HTR-8/SVneo (cell line): ENCODE results near the gene PCNX2.

Experiments
- DNase-seq: peaks from one replicate; pipeline ENCODE4 v3.0.0; 2011; ENCODE audit warnings: low spot score, mixed read lengths; ENCODE audit not compliant: insufficient read length
- FAIRE-seq: peaks from 2 replicates; lab custom pipeline; 2011; peaks lifted over from hg19 to GRCh38; lab: Jason Lieb, UNC

The PCNX2 gene

DNA sequence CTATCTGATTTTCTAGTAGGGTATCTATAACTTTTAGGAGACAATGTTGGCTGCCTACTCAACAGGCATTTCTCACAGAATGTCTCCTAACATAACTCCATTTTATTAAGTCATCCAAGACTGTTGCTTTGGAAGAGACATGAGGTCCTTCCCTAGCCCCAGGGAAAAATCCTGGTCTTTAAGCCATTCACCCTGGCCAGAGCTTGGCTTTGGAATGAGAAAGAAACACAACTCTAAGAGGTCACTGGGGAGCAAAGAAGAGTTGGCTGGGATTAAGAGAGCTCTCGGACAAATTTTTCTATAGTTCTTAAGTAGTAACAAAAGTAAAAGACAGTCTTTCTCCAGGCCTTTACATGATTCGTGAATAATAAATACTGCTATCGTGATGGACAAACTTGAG, 57.9 kb downstream of the PCNX2 start:
- FAIRE-seq (no peak), DNase-seq (no peak)

DNA sequence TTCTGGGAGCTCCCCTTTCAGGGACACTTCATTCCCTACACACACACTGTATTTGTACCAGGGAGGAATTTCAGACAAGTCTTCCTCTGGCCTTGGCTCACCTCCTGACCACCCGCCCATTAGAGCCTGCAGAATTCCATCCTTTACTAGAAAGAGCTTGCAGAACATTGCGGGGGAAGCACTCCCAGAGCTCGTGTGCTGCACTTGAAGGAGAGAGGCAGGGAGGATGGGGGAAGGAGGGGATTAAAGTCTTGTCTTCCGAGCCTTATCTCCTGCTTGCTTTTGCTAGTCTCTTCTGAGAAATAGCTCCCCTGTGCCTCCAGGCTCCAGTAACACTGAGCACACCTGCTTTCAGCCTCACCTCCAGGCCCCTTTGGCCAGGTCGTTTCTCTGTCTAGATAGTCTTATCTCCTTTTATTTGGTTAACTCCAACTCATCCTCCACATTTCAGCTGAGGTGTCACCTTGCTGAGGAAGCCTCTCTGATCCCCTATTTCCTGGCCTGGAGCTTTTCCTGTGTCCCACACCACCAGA, 62.0 kb downstream of the PCNX2 start:
- no peak for FAIRE-seq
- DNase-seq, result no peak

DNA sequence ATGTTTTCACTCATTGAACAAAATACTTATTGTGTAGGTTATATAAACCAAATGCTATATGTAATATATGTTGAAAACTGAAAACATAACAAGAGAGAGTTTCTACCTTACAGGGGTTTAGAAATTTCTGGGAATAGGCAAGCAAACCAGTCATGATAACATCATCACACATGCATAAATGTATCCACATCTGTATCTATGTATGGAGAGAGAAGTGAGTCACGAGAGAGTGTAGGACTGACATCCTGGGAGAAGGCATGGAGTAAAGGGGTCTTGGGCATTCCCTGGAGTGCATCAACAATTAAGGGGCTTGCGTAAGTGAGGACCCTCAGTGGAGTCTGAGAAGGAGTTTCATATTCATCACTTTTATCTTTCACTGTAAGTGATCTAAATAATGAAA, 65.5 kb downstream of the PCNX2 start:
- no peak for DNase-seq
- FAIRE-seq, result no peak

DNA sequence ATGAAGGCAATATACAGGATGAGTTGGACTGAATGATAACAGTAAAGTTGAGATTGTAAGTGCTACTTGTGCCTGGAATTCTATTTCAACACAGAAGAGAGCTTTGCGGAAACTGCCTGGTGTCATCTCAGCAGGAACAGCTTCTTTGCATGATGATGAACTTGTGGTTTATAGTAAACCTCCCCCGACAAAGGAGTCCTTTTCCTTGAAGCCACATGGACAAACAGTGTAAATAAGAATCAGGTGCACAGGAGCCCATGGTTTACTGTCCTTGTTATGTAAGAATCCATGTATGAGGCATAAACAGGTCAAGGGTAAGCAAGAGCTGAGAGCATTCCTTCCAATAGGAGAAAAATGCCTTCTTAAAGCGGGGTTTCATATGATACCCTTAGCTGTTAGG, 66.2 kb downstream of the PCNX2 start:
- FAIRE-seq (no peak), DNase-seq (no peak)

DNA sequence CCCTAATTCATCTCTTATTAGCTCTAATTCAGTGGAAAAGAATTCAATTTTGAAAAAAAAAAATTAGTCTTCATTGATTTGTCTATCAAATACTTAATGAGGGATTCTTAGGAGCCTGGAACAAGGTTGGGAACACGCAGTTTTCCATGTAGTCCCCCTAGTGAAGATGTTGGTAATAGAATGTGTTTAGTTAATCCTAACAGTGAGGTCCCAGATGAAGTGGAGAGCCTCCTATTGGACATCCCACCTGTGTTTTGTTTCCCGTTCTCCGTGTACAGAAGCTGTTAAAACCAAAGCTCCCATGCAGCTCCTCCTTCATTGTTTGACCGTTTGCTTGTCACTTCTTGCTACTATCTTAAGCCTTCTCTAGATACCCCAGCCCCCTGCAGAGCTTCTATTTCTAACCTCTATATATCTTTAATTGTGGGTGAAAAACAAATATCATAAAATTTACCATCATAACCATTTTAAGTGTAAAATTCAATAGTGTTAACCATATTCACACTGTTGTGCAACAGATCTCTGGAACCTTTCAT, 67.5 kb downstream of the PCNX2 start:
- FAIRE-seq (no peak), DNase-seq (no peak)

DNA sequence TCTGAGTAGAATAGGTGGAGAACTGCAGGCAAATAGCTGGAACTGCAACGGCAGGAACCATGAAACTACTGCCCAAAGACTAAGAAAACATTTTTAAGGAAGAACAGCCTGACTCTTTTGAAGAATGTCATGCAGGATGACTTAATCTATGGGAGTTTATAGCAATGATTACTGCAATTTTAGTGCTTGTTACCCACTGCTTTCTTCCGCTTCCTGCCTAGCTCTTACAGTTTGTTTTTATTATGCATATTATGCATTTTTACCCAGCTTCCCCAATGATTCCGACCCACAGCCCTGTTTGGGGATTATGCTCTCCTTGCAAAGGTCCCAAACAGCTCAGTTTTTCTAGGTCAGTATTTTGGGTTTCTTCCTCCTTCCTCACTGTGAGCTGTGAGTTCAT, 71.2 kb downstream of the PCNX2 start:
- DNase-seq (no peak), FAIRE-seq (no peak)

DNA sequence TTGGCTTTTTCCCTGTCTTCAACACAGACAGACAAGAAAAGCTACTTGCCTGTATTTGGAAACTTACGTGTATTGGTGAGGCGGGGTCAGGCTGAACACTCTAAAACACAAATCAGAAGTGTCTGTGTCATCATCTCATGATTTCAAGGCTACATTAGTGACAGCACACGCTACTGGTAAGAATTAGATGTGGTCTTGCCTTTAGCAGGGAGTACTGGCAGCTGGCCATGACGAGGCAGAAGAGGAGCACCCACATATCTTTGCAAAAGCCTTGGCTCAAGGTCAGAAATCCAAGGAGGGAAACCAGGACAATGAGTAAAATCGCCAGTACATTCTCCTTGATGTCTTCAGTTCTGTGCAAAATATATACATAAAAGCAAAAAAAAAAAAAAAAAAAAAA, 77.7 kb downstream of the PCNX2 start:
- FAIRE-seq (no peak), DNase-seq (no peak)

DNA sequence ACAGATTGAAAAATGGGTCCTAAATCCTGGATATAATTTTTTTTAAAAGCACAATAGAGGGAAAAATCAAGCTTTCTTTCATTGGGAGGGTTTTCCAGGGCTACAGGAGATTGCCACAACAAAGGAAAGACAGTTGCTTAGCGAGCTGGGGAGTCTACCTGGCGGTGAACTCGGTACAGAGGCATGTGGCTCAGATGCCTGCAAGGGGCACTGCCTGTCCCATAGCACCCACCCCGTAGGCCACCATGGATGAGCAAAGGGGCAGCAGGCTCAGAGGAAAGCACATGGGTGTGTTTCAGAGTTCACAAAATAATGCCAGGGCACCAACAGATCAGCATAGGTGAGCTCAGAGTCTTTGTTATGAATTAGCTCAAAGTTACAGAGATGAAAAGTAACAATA, 79.5 kb downstream of the PCNX2 start:
- FAIRE-seq, result no peak
- no peak for DNase-seq

DNA sequence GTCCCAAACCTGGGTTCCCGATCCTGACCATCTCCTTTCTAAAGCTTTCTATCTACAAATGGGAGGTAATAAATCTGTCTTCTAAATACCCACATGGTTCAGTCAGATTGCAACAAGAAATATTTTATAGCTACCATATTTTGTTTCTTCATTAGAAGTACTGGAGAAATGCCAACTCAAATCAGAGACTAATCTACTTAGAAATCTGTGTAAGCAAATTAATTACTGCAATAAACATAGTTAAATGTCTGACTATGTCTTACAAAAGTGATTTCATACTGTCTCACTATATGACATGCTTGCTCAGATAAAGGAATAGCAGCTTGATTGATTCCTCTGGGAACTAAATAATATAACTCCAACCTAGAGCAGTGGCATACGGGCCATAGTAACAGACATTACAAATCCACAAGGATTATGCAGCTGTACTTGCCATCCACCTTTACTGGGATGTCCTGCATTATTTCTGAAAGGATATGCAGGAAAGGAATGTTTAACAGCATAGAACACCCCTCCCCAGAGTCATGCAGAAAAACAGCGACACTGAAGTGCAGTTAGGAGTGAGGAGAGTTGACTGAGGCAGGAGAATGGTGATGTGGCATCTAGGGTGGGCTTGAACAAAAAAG, 80.3 kb downstream of the PCNX2 start:
- FAIRE-seq (no peak), DNase-seq (no peak)

DNA sequence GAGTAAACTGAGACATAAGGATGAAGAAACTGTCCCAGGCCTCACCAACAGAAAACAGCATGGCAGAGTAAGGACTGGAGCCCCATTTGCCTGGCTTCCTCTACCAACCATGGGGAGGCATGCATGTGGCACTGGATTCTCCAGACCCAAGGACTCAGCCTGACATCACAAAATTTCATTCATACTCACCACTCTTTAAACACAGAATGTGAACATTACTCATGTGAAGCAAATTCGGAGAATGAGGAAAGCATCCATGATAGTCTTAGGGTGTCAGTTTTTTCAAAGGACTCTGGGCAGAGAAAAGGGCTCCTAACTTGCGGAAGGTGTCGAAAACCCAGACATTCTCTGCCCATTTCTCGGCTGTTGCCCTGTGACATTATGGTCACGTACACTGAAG, 83.9 kb downstream of the PCNX2 start:
- no peak for FAIRE-seq
- DNase-seq, result no peak

DNA sequence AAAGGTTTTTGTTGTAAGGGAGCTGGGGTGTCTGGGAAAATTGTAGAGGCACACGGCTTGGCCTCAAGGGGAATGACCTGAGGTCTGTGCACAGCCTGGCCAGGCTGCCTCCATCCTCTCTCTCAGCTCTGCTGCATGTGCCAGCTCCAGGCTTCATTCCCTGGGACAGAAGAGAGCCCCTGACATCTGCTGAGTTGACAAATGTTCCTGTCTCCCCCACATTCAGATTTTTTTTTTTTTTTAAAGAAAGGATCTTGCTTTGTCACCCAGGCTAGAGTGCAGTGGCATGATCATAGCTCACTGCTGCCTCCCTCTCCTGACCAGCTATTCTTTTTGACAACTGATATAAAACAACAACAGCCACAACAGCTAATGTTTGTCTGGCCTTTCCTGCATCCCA, 84.4 kb downstream of the PCNX2 start:
- DNase-seq (no peak), FAIRE-seq (no peak)

DNA sequence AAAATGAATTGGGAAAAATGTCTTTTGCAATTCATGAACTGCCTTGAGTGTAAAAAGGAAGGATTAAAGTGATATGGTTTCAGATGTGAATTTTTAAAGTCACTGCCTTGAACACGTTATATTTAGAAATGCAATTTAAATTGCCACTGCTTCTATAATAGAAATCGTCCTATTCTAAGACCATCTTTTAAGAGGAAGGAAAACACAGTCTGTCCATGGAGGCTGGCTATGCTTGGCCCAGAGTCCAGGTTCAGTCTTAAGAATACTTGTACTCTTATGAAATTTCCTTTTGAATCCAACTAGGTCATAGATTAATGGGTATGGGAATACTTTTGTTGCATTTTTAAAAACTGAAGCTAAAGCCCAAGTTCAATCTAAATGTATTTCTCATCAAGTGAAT, 86.0 kb downstream of the PCNX2 start:
- FAIRE-seq (no peak), DNase-seq (no peak)

DNA sequence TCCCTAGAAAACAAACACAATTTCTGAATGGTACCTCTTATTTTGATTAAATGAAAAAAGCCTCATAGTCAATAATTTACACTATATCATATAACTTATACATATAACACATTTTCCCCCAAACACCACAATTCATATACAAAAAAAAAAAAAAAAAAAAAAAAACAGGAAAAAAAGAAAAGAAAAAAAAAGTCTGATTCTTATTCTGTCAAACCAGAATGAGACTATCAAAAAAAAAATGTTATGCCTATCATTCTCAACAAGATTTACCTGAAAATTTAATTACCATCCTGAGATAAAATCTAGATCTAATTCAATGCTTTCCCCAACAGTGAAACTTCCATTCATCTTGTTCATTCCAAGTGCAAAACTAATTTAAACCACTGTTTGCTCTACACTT, 86.8 kb downstream of the PCNX2 start:
- DNase-seq, result no peak
- FAIRE-seq, result no peak

DNA sequence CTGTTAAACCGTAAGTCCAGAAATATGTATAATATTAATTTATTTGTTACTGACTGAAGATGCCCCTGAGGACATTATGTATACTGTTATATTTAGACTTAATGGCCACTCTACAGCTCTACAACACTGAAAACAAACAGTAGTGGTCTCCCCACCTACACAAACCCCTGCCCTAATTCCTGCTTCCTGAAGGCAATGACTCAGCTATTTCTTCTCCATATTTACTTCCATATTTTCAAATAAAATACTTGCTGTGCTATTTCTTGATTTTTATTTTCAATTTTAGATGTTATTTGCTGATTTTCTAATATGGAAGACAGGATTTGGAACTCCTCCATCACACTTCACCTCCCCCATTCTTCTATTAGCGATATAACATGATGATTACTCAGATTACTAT, 97.6 kb downstream of the PCNX2 start:
- DNase-seq (no peak), FAIRE-seq (no peak)

DNA sequence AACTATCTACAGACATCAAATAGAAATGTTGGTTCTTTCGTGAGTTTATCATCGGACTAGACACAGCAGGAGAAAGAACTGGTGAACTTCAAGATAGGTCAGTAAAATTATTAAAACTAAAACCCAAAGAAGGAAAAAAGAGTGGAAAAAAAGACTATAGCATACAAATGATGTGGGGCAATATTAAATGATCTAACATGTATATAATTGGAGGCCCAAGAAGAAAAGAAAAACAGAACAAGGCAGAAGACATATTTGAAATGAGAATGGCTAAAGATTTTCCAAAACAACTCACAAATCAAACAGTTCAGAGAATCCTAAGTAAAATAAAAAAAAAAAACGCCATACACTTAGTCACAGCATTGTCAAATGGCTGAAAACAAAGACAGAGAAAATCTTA, 101.8 kb downstream of the PCNX2 start:
- DNase-seq, result no peak
- no peak for FAIRE-seq

DNA sequence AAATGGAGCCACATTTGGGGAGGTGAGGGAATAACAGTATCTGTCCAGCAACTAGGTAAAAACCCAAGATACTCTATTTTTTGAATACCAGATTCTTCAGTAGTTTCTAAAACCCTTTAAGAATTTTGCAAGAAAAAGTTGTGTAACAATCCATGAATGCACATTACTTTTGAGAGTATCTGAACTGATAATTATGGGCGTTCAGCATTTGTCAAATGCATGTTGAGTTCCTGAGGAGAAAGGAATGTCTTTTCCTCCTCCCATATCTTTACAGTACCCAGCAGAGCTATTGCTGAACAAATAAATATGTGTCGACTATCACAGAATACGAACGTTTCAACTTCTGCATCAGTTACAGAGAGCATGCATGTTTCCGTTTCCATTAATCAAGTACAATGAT, 104.5 kb downstream of the PCNX2 start:
- DNase-seq, result no peak
- FAIRE-seq, result no peak

DNA sequence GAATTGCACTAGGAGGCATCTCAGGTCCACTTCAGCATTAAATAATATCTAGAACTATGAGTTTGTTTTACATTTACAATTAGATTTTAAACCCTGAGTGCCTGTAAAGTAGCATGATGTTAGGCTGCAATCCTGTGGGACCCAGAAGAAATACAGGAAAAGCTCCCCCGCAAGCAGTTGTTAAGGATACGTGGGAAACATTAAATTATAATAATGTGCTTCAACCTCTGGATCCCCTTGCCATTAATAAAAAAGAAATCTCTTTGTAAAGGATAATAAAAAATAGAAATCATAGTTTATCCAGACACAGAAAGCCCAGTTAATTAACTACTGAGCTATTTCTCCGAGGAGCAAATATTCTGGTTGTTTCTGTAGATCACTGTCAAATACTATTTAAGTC, 106.0 kb downstream of the PCNX2 start:
- no peak for DNase-seq
- FAIRE-seq, result no peak

DNA sequence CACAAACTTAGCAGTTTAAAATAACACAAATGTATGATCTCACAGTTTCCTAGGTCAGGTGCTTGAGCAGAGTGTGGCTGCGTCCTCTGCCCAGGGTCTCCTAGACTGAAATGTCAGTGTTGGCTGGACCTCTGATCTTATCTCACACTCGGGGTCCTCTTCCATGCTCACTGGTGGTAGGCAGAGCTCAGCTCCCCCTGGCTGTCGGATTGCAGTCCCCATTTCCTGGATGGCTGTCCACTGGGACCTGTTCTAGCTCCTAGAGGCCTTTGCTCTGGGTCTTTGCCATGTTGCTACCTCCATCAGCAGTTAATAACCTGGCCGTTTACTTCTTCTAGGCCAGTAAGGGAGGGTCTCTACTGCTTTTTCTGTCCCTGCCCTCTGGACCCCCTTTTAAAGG, 107.5 kb downstream of the PCNX2 start:
- FAIRE-seq, result no peak

DNA sequence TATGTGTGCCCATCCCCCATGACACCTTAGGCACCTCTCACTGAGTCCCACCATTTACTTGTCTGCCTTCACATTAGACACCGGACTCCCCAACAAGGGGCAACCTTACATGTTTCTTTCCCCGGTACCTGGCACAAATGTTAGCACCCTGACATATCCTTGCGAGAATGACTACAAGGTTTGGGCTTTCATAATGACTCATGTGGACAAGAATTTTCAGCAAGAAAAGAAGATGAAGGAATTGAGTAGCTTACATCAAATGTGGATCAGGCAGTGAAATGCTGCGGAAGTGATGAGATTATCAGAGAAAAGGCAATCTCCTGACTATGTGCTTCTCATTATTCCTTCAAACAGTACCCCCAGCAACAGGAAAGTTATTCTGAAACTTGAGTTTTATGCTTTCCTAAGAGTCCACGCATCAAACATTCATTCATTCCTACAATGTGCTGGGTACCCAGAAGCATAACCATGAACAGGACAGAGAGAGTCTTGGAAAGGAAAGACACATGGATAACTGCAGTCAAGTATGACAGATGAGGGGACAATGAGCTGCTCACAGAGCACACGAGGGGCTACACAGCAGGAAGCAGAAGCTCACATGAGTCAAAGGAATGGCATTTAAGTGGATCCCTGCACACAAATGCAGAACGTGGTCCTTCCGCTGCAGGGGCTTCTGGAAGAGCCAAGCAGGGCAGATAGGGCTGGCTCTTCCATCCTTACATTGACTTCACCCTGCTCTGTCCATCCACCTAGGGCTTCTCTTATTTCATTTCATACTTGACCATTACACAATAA, 112.1 kb downstream of the PCNX2 start:
- FAIRE-seq, result no peak
- no peak for DNase-seq

More for the DNA sequence above, 107.5 kb downstream of the PCNX2 start:
- no peak for DNase-seq

DNA sequence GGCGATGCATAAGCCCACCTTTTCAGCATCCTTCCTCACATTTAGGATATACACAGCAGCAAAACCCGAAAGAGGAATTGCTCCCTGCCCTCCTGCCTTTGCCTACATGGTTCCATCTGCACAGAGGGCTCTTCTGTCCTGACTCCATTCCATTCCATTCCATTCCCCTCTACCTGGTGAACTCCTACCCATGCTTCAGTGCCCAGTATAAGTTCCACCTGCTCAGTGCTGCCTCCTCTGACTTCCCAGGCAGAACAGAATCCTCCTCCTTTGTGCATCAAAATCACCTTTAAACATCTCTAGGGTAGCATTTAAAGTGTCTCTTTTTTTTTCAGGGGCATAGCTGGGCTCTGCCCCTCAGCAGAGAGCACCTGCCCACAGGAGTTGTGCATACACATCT, 112.9 kb downstream of the PCNX2 start:
- no peak for FAIRE-seq

DNA sequence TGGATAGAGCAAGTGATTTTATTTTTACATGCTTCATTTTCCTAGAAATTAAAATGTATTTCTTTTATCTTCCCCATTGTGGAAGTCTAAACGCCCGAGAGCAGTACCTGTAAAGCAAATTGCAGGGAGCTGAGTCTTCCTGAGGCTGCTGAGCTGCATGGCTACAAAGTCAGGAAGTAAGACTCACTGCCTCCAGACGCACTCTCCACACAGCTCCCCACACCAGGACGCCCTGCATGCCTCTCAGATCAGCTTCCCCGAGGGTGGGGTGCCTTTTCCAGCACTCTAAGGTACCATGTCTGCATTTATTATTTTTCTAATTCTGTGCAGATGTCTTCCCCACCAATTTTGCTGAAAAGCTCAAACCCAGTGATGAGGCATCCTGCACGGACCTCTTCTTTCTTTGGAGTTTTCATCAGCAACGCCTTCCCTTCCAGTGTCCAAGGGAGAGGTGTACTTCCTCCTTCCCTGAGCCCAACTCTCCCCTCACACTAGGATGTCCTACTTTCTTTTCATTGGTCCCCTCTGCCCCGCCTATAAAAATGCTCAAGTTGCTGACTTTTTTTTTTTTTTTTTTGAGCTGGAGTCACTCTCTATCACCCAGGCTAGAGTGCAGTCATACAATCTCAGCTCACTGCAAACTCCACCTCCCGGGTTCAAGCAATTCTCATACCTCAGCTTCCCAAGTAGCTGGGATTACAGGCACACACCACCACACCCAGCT, 114.7 kb downstream of the PCNX2 start:
- no peak for DNase-seq
- FAIRE-seq, result no peak

More for the DNA sequence above, 112.9 kb downstream of the PCNX2 start:
- DNase-seq, result no peak
